Measurements from ENCODE around the gene PHLPP1.

Gene PHLPP1

GRCh38 chr18:62717169-62717924, 2.0 kb downstream of the PHLPP1 start (continued):
- no peak for TF ChIP-seq ZNF423 (tag by site-specific recombination; IDR thresholded peaks at IDR 0.05)
- TF ChIP-seq YY1 (tag by site-specific recombination; IDR thresholded peaks at IDR 0.05), result no peak
- no peak for TF ChIP-seq TRIM28 (IDR thresholded peaks at IDR 0.05; ENCODE audit: borderline replicate concordance, low read length)
- peak; percentile 99 for TF ChIP-seq OSR2 (tag by site-specific recombination; IDR thresholded peaks at IDR 0.05)
- TF ChIP-seq, protein P1, sequence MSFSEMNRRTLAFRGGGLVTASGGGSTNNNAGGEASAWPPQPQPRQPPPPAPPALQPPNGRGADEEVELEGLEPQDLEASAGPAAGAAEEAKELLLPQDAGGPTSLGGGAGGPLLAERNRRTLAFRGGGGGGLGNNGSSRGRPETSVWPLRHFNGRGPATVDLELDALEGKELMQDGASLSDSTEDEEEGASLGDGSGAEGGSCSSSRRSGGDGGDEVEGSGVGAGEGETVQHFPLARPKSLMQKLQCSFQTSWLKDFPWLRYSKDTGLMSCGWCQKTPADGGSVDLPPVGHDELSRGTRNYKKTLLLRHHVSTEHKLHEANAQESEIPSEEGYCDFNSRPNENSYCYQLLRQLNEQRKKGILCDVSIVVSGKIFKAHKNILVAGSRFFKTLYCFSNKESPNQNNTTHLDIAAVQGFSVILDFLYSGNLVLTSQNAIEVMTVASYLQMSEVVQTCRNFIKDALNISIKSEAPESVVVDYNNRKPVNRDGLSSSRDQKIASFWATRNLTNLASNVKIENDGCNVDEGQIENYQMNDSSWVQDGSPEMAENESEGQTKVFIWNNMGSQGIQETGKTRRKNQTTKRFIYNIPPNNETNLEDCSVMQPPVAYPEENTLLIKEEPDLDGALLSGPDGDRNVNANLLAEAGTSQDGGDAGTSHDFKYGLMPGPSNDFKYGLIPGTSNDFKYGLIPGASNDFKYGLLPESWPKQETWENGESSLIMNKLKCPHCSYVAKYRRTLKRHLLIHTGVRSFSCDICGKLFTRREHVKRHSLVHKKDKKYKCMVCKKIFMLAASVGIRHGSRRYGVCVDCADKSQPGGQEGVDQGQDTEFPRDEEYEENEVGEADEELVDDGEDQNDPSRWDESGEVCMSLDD (tag by site-specific recombination; IDR thresholded peaks at IDR 0.05), result no peak
- no peak; the same call in 1 of the 2 replicates for TF ChIP-seq ZNF76 (tag by site-specific recombination; IDR thresholded peaks at IDR 0.05; ENCODE audit: borderline replicate concordance, low read depth)
- no peak for TF ChIP-seq GLI4 (tag by site-specific recombination; IDR thresholded peaks at IDR 0.05)
- TF ChIP-seq ZSCAN30 (tag by site-specific recombination; IDR thresholded peaks at IDR 0.05), result peak; percentile 78
- no peak for TF ChIP-seq ZNF830 (tag by site-specific recombination; IDR thresholded peaks at IDR 0.05; ENCODE audit: low read depth)
- no peak for TF ChIP-seq ZNF560 (tag by site-specific recombination; IDR thresholded peaks at IDR 0.05; ENCODE audit: borderline replicate concordance)
- TF ChIP-seq BCL11A (tag by site-specific recombination; IDR thresholded peaks at IDR 0.05; ENCODE audit: low read depth), result no peak
- TF ChIP-seq ZNF623 (tag by site-specific recombination; IDR thresholded peaks at IDR 0.05), result no peak
- TF ChIP-seq ZNF155 (tag by site-specific recombination; IDR thresholded peaks at IDR 0.05), result no peak
- TF ChIP-seq, protein P2, sequence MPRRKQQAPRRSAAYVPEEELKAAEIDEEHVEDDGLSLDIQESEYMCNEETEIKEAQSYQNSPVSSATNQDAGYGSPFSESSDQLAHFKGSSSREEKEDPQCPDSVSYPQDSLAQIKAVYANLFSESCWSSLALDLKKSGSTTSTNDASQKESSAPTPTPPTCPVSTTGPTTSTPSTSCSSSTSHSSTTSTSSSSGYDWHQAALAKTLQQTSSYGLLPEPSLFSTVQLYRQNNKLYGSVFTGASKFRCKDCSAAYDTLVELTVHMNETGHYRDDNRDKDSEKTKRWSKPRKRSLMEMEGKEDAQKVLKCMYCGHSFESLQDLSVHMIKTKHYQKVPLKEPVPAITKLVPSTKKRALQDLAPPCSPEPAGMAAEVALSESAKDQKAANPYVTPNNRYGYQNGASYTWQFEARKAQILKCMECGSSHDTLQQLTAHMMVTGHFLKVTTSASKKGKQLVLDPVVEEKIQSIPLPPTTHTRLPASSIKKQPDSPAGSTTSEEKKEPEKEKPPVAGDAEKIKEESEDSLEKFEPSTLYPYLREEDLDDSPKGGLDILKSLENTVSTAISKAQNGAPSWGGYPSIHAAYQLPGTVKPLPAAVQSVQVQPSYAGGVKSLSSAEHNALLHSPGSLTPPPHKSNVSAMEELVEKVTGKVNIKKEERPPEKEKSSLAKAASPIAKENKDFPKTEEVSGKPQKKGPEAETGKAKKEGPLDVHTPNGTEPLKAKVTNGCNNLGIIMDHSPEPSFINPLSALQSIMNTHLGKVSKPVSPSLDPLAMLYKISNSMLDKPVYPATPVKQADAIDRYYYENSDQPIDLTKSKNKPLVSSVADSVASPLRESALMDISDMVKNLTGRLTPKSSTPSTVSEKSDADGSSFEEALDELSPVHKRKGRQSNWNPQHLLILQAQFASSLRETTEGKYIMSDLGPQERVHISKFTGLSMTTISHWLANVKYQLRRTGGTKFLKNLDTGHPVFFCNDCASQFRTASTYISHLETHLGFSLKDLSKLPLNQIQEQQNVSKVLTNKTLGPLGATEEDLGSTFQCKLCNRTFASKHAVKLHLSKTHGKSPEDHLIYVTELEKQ (tag by site-specific recombination; IDR thresholded peaks at IDR 0.05; ENCODE audit: borderline replicate concordance), result 0 out of 2 replicates have a peak, but pooled peaks have one; percentile 23
- TF ChIP-seq SP2 (tag by site-specific recombination; IDR thresholded peaks at IDR 0.05), result no peak
- no peak for TF ChIP-seq OVOL3 (tag by site-specific recombination; IDR thresholded peaks at IDR 0.05)
- no peak for TF ChIP-seq ZNF521 (tag by site-specific recombination; IDR thresholded peaks at IDR 0.05)
- TF ChIP-seq, protein P3, sequence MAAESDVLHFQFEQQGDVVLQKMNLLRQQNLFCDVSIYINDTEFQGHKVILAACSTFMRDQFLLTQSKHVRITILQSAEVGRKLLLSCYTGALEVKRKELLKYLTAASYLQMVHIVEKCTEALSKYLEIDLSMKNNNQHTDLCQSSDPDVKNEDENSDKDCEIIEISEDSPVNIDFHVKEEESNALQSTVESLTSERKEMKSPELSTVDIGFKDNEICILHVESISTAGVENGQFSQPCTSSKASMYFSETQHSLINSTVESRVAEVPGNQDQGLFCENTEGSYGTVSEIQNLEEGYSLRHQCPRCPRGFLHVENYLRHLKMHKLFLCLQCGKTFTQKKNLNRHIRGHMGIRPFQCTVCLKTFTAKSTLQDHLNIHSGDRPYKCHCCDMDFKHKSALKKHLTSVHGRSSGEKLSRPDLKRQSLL (tag by site-specific recombination; IDR thresholded peaks at IDR 0.05), result peak; percentile 26; the same call in 1 of the 2 replicates
- no peak for TF ChIP-seq GLIS2 (tag by site-specific recombination; IDR thresholded peaks at IDR 0.05)
- peak; percentile 53; the same call in 1 of the 2 replicates for TF ChIP-seq PRDM6 (tag by site-specific recombination; IDR thresholded peaks at IDR 0.05)
- TF ChIP-seq ZSCAN5A (tag by site-specific recombination; IDR thresholded peaks at IDR 0.05), result no peak
- peak; percentile 59 for TF ChIP-seq ZBTB17 (tag by site-specific recombination; IDR thresholded peaks at IDR 0.05)
- peak; percentile 57 for TF ChIP-seq ZXDB (tag by site-specific recombination; IDR thresholded peaks at IDR 0.05)
- no peak for TF ChIP-seq ZNF704 (tag by site-specific recombination; IDR thresholded peaks at IDR 0.05)
- TF ChIP-seq SCRT2 (tag by site-specific recombination; IDR thresholded peaks at IDR 0.05), result peak; percentile 84
- no peak for TF ChIP-seq ZNF792 (tag by site-specific recombination; IDR thresholded peaks at IDR 0.05)
- TF ChIP-seq SCRT1 (tag by site-specific recombination; IDR thresholded peaks at IDR 0.05; ENCODE audit: borderline replicate concordance), result peak; percentile 70
- 0 out of 2 replicates have a peak, but pooled peaks have one; percentile 0 for TF ChIP-seq EGR2 (tag by site-specific recombination; IDR thresholded peaks at IDR 0.05; ENCODE audit: low read depth)
- peak; percentile 38; the same call in 1 of the 2 replicates for TF ChIP-seq IKZF3 (tag by site-specific recombination; IDR thresholded peaks at IDR 0.05)
